Osteocyte (in vitro differentiated cells): ENCODE results near the gene PTPRR. TPM values are rescaled to one million over a fixed set of nuclear protein-coding genes. Genes with fewer than 3 reads are reported as not detected.

ENCODE experiments used
- DNase-seq: peaks from one replicate; pipeline ENCODE4 v3.0.0; 2021; ENCODE audit warnings: mixed read lengths; ENCODE audit not compliant: unreplicated experiment; ENCODE audit errors: extremely low spot score
- H3K27ac Mint-ChIP-seq: one replicate; pipeline ENCODE4 v1.8.0; 2021; ENCODE audit warnings: mild to moderate bottlenecking, mixed read lengths; ENCODE audit not compliant: unreplicated experiment
- H3K27me3 Mint-ChIP-seq: one replicate; pipeline ENCODE4 v1.8.0; 2021; ENCODE audit warnings: mixed read lengths; ENCODE audit not compliant: unreplicated experiment
- H3K36me3 Mint-ChIP-seq: one replicate; pipeline ENCODE4 v1.8.0; 2021; ENCODE audit warnings: mixed read lengths; ENCODE audit not compliant: unreplicated experiment
- H3K4me1 Mint-ChIP-seq: one replicate; pipeline ENCODE4 v1.8.0; 2021; ENCODE audit warnings: mixed read lengths; ENCODE audit not compliant: unreplicated experiment
- H3K4me3 Mint-ChIP-seq: one replicate; pipeline ENCODE4 v1.8.0; 2021; ENCODE audit warnings: mild to moderate bottlenecking, moderate library complexity, mixed read lengths; ENCODE audit not compliant: unreplicated experiment
- H3K9me3 Mint-ChIP-seq: one replicate; pipeline ENCODE4 v1.8.0; 2021; ENCODE audit warnings: mixed read lengths; ENCODE audit not compliant: unreplicated experiment
- total RNA-seq: library from RNA; stranded (reverse); gene quantifications from 2 replicates; pipeline ENCODE4 v1.2.1, GENCODE V29; 2021
- TF ChIP-seq, protein P1 (sequence below): fragments of 200-600 bp; sonication (generic); IDR thresholded peaks from 2 replicates; pipeline ENCODE4 v1.5.0; 2021; ENCODE audit warnings: antibody characterized with exemption, mild to moderate bottlenecking, moderate library complexity

Gene PTPRR
- total RNA-seq, 1 donor from 2014 or later, result 0.21 TPM

DNA sequence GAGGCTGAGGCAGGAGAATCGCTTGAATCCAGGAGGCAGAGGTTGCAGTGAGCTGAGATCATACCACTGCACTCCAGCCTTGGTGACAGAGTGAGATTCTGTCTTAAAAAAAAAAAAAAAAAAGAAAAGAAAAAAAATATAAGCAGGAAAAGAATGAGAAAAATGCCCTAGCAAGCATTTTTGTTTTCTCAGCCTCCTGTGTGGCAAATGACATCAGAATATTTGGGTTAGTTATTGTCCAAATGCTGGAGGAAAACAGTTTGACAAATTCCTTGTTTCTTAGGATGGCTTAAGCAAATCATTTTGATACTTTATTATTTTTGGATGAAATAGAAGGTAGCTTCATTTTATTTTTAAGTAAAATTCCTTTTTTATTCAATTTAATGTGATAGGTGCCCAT, 7.5 kb upstream of the PTPRR start:
- H3K27me3 Mint-ChIP-seq, result no peaks in the 10 kb centered on the region

DNA sequence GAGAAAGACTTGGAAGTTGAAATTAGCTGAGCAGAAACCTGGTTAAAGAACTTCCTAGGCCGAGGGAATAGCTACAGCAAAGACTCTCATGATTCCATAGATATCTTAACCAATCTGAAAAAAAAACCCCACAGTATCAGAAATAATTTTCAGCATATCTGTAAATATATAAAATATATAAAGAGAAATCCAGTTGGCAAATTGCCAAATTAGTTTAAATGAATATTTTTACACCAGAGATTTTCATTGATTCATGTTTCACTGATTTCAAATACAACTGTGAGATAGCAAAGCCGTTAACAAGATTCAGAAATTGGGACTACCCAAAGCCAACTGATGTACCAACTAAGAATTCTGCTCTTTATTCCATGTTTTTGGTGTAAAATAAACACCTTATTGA, 6.8 kb upstream of the PTPRR start:
- TF ChIP-seq, protein P1, sequence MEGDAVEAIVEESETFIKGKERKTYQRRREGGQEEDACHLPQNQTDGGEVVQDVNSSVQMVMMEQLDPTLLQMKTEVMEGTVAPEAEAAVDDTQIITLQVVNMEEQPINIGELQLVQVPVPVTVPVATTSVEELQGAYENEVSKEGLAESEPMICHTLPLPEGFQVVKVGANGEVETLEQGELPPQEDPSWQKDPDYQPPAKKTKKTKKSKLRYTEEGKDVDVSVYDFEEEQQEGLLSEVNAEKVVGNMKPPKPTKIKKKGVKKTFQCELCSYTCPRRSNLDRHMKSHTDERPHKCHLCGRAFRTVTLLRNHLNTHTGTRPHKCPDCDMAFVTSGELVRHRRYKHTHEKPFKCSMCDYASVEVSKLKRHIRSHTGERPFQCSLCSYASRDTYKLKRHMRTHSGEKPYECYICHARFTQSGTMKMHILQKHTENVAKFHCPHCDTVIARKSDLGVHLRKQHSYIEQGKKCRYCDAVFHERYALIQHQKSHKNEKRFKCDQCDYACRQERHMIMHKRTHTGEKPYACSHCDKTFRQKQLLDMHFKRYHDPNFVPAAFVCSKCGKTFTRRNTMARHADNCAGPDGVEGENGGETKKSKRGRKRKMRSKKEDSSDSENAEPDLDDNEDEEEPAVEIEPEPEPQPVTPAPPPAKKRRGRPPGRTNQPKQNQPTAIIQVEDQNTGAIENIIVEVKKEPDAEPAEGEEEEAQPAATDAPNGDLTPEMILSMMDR, result no peak
- Mint-ChIP-seq H3K4me1 (no peaks in the 10 kb centered on the region), H3K9me3 (no peaks in the 10 kb centered on the region), H3K4me3 (no peak overlapping the region), H3K27ac (no peak overlapping the region), H3K36me3 (no peaks in the 10 kb centered on the region), H3K27me3 (peaks cover 2% of the 10 kb centered on the region)
- DNase-seq, result no peak

More for the DNA sequence above, 7.5 kb upstream of the PTPRR start:
- TF ChIP-seq, protein P1, result no peak
- Mint-ChIP-seq H3K9me3 (no peaks in the 10 kb centered on the region), H3K4me1 (no peaks in the 10 kb centered on the region), H3K27ac (no peak overlapping the region), H3K4me3 (no peak overlapping the region), H3K36me3 (no peaks in the 10 kb centered on the region)
- DNase-seq, result no peak

DNA sequence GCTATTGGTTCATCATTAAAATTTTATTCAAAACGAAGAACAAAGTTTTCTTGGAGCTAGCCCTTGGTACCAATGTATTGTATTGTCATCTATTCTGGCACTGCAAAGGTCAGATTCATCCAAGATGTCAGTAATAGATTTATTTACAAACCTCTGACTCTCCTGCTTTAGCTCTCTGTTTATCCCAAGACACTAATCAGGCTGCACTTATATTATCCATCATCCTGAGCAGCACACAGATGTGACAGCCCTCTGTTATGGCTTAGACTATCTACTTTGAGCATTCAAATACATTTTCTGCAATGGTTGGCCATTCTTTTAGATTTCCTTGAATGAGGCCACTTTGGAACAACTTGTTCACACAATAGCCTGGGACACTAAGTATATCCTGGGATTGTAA, 5.0 kb upstream of the PTPRR start:
- peaks cover under 1% of the 10 kb centered on the region for H3K4me1 Mint-ChIP-seq
- no peaks in the 10 kb centered on the region for H3K9me3 Mint-ChIP-seq
- TF ChIP-seq, protein P1, result no peak

DNA sequence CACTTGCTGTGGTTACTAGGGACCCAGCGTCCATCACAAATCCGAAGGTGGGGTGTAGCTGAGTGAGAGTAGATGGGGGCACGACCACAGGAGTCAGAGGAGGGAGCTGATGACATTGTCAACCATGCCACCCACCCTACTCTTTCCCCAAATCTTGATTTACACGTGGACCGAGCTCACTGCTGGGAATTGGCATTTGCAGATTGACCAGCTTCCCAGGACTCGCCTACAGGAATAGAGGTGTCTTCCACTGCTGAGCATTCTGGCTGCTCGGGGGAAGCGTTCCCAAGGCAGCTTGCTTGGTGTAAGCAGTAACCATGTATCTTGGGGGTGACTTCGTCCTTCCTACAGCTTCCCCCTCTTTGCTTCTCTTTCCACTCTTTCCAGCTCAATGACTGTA, 353 bp upstream of the PTPRR start:
- TF ChIP-seq, protein P1, result no peak
- Mint-ChIP-seq H3K4me3 (no peak overlapping the region), H3K9me3 (no peaks in the 10 kb centered on the region), H3K36me3 (no peaks in the 10 kb centered on the region), H3K27me3 (peaks cover 34% of the 10 kb centered on the region), H3K4me1 (peaks cover 3% of the 10 kb centered on the region), H3K27ac (no peak overlapping the region)
- DNase-seq, result no peak

More for the DNA sequence above, 5.0 kb upstream of the PTPRR start:
- Mint-ChIP-seq H3K36me3 (no peaks in the 10 kb centered on the region), H3K4me3 (no peak overlapping the region), H3K27ac (no peak overlapping the region), H3K27me3 (peaks cover 14% of the 10 kb centered on the region)
- DNase-seq, result no peak

DNA sequence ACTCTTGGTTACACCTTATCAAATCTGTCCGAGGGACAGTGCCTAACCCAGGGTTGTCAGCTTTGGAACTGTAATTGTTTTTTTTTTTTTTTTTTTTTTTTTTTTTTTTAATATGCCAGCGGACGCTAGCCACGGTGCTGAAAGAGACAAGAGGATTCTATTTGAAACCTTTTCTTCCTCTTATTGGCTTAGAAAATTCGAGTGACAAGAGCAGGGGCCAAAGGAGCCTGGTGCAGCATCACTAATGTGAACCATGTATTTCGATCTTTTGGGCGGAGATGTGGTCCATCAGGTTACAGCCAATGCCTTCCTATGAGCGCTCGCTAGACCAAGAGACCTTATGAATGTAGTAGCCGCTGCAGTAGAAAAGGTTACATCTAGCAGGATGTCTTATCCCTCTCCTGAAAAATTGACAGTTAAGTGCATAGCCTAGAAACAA, 922 bp downstream of the PTPRR start:
- Mint-ChIP-seq H3K36me3 (no peaks in the 10 kb centered on the region), H3K4me1 (peaks cover 3% of the 10 kb centered on the region), H3K27ac (no peak overlapping the region), H3K27me3 (peaks cover 37% of the 10 kb centered on the region), H3K9me3 (no peaks in the 10 kb centered on the region), H3K4me3 (no peak overlapping the region)
- no peak for DNase-seq
- TF ChIP-seq, protein P1, result no peak
